ENCODE data around the gene PEA15.
A peak's percentile ranks its signal among the peaks of the same experiment; 100 is the strongest.

PEA15 gene

GRCh38 chr1:160236806-160237205 lies 31.6 kb downstream of the PEA15 start:
- DNase-seq (ENCODE audit: low read depth in 2 of 2, low spot score in 1 of 2), result no peak

GRCh38 chr1:160237558-160237957 lies 32.4 kb downstream of the PEA15 start:
- no peak for DNase-seq (ENCODE audit: low read depth in 2 of 2, low spot score in 1 of 2)

- DNase-seq (ENCODE audit: low read depth in 2 of 2, low spot score in 1 of 2), result no peak
Measured at GRCh38 chr1:160238408-160238807, 33.2 kb downstream of the PEA15 start.

- DNase-seq (ENCODE audit: low read depth in 2 of 2, low spot score in 1 of 2), result no peak
Measured at GRCh38 chr1:160239582-160240299, 34.6 kb downstream of the PEA15 start.

DNA sequence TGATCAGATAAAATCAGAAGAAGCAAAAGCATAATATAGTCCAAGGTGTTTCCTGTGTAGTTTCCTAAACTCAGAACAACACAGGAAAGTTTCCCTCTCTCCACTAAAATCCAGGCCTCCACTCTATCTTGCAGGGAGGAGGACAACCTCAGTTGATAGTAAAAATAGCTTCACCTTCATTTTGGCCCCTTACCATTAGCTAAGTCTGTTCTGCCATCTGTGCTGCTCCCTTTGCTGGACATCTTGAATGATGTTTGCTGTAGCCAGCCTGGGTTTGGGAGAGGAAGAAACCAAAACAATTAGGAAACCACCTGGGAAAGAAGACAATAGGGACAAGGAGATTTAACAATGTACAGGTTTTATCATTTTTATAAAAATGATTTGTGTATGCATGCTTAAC lies 38.6 kb downstream of the PEA15 start:
- DNase-seq (ENCODE audit: low read depth in 2 of 2, low spot score in 1 of 2), result no peak

DNA sequence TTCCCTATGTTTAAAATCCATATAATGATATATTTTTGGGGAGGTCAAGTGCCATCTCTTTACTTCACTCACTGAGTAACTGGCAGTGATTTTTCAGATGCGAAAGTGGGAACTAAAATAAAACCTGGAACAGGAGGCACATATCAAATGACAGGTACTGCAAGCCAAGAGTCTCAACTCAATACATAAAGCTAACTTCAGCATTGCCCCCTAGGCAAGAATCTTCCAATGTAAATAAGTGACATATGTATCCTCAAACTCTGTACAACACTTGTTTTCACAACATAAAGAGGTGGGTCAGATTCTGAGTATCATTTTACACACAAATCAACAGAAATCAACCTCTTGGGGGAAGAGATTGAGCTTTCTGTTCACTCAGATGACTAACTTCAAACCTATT lies 39.0 kb downstream of the PEA15 start:
- no peak for DNase-seq (ENCODE audit: low read depth in 2 of 2, low spot score in 1 of 2)

DNA sequence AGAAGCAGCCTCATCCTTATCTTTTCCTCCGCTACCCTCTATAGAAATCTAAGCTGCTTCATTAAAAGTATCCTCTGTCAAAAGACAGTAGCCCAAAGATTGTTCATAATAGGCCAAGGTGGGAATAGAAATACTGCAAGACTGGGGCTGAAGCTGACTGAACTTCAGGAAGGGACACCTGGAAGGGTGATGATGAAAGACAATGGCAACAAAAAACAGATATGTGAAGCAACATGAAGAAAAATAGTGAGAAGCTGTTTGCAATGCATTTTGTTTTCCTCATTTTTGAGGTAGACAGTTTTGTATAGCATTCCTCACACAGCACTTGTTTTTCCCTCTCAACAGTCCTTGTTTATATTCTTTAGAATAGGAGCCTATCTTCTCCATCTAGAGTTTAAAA lies 40.2 kb downstream of the PEA15 start:
- no peak for DNase-seq (ENCODE audit: low read depth in 2 of 2, low spot score in 1 of 2)

- DNase-seq (ENCODE audit: low read depth in 2 of 2, low spot score in 1 of 2), result no peak
Measured at GRCh38 chr1:160247053-160247452, 41.9 kb downstream of the PEA15 start.

DNA sequence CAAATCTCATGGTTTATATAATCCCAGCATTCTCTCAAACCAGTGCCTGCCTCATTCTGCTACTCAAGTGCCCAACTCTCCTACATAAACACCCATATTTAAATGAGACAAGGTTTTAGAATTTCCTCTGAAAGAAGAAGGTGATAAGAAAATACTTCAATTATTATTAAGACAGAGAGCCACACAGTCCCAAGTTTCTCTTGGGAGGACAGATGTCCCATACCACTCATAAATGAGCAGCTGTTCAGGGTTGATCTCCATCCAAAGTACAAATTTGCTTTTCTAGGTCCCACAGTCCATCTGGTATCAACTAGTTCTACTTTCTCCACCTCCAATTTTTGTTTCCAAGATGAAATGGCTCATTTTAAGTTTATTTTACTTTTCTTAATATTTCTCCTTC lies 45.8 kb downstream of the PEA15 start:
- DNase-seq (ENCODE audit: low read depth in 2 of 2, low spot score in 1 of 2), result no peak

DNA sequence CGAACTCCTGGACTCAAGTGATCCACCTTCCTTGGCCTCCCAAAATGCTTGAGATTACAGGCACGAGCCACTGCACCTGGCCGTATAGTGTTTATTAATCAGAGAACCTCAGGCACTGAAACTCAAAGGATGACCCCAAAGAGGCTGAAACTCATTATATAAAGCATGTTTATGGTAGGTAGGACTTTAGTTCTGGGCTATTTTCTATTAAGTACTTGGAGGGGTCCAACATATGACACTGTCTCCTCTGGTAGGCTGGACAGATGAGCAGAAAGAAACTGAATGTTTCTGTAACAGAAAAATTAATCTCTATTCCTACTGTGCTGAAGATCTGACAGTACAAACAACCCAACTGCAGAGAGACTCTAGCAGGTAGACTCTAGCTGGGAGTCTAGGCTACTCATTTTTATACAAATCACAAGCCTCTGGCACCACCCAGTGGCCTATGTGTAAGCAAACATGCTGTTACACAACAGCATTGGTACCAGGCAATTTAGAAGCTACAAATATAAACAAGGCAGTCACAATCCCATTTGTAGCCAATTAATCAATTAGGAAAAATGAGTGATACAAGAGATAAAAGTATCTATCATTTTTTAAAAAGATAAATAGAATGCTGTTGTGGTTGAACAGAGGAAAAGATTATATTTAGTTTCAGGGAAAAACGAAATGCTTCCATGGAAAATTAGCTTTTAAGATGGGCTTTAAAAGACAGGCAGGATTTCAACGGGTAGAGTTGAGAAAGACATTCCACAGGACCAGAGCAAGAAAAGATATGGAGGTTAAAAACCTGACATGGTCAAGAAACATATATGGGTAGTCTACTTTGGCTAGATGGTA lies 46.7 kb downstream of the PEA15 start:
- DNase-seq (ENCODE audit: low read depth in 2 of 2, low spot score in 1 of 2), result peak in 1 of 2 donors; percentile 25

GRCh38 chr1:160255781-160256300 lies 50.7 kb downstream of the PEA15 start:
- no peak for DNase-seq (ENCODE audit: low read depth in 2 of 2, low spot score in 1 of 2)

DNA sequence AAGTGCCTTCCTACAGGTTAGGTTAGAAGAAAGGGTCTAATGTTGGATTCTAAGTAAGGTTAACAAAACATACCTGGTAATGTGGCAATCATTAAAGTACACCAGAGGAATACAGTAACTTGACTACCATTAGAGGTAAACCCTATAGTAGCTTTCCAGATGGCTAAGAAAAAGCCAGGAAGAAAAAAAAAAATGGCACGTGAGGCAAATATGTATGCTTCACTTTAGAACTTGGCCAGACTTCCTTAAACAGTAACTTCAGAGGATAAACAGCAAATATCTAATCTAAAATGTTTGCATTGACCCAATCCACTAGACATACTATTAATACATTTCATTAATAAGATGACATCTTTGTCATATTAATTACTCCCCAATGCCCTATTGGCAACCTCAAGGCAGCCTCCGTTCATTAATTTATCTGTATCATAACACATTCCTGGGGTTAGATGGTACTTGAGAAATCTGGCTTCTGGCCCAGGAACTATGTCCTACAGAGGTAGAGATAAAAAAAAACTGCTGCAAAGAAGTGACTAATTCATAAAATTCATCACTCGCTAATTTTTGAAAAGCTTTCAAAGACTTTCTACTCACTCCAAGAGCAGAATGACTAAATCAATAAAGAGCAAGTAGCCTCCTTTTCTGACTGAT lies 51.3 kb downstream of the PEA15 start:
- DNase-seq (ENCODE audit: low read depth in 2 of 2, low spot score in 1 of 2), result no peak

GRCh38 chr1:160257411-160258015 lies 52.3 kb downstream of the PEA15 start:
- DNase-seq (ENCODE audit: low read depth in 2 of 2, low spot score in 1 of 2), result no peak

GRCh38 chr1:160258177-160258798 lies 53.1 kb downstream of the PEA15 start:
- DNase-seq (ENCODE audit: low read depth in 2 of 2, low spot score in 1 of 2), result no peak

GRCh38 chr1:160260406-160261382 lies 55.5 kb downstream of the PEA15 start:
- DNase-seq (ENCODE audit: low read depth in 2 of 2, low spot score in 1 of 2), result no peak

GRCh38 chr1:160261556-160261892 lies 56.3 kb downstream of the PEA15 start:
- peak; percentile 13 to 49 for DNase-seq (ENCODE audit: low read depth in 2 of 2, low spot score in 1 of 2)

- peak; percentile 94 for DNase-seq (ENCODE audit: low read depth in 2 of 2, low spot score in 1 of 2)
Measured at GRCh38 chr1:160261893-160262794, 57.0 kb downstream of the PEA15 start, which contains the start of gene DCAF8. Gene DCAF8 (minus strand): TSS chr1:160262549. CDS start chr1:160244008, 18,541 bp downstream.

DNA sequence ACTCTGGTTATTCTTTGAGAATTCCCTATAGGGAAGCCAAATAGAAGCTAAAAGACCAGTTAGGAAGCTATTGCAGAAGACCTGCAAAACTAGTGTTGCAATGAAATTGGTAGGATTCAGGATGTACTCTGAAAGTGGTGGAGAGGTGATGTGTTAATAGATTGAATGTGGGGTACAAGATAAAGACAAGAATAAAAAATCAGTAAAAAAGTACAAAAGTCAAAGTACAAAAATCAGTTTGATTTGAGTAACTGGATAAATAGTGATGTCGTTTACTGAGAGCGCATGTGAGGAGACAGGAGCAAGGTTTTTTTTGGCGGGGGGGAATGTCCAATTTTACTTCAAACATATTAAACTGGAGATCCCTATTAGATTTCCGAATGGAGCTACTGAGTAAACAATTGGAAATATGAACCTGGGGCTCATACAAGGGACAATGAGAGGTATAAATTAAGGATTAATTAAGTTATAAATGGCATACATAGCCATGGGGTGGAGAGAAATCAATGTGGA lies 59.7 kb downstream of the PEA15 start:
- no peak for DNase-seq (ENCODE audit: low read depth in 2 of 2, low spot score in 1 of 2)
